GM18502 (cell line): Measurements from ENCODE around the gene RAB3IL1.
"Not testable (repeated sequence)": the region's sequence is repeated elsewhere in the genome, so short reads cannot be mapped to it uniquely, and the experiment has no call there.

Source experiments
- ATAC-seq: cut with Tn5 transposase; IDR thresholded peaks from one replicate; pipeline ENCODE4 v1.9.1; 2021; ENCODE audit warnings: mild to moderate bottlenecking; ENCODE audit not compliant: unreplicated experiment, poor library complexity

RAB3IL1 gene

GRCh38 chr11:61888590-61888989 is 28.8 kb downstream of the RAB3IL1 start:
- no peak for ATAC-seq

DNA sequence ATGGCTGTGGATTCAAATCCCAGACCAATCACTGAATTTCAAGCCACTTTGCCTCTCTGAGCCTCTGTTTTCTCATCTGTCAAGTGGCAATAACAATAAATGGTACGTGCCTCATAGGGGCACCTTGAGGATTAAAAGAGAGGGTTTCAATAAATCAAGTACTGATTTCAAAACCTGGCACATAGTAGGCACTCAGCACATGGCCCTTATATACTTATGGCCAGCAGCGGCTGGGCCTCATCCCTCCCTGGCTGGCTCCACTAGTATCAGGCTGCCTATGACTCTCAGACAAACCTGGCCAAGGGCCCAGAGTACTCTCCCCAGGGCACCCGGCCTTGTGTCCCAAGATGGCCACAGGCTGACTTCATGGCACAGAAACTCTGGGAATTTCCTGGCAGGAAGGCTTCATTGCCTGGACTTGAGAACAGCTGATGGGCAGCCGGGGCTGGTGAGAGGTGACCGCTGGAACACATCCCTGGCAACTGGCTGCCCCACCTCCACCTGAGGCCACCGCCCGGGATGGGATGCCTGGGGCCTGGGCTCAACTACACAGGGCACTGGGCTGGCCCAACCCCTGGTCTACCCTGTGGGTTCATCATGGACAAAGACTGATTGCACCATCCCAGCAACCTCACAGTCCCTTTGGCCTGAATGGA is 29.4 kb downstream of the RAB3IL1 start:
- no peak for ATAC-seq

DNA sequence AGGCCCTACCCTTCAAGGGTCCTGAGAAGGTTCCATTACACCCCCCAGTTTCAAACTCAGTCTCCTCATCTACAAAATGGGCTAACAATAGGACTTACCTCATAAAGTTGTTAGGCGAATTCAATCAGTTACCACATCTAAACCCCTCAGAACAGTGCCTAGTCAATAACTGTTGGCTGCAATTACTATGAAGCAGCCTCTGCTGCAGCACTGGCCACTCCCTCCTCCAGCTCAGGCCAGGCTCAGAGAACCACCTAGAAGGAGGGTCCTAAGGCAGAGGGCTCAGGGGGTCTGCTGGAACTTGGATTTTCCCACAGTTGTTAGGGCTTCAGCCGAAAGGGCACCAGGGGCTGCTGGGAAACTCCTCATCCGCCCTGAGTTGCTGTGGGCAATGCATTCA is 30.7 kb downstream of the RAB3IL1 start:
- ATAC-seq, result no peak

DNA sequence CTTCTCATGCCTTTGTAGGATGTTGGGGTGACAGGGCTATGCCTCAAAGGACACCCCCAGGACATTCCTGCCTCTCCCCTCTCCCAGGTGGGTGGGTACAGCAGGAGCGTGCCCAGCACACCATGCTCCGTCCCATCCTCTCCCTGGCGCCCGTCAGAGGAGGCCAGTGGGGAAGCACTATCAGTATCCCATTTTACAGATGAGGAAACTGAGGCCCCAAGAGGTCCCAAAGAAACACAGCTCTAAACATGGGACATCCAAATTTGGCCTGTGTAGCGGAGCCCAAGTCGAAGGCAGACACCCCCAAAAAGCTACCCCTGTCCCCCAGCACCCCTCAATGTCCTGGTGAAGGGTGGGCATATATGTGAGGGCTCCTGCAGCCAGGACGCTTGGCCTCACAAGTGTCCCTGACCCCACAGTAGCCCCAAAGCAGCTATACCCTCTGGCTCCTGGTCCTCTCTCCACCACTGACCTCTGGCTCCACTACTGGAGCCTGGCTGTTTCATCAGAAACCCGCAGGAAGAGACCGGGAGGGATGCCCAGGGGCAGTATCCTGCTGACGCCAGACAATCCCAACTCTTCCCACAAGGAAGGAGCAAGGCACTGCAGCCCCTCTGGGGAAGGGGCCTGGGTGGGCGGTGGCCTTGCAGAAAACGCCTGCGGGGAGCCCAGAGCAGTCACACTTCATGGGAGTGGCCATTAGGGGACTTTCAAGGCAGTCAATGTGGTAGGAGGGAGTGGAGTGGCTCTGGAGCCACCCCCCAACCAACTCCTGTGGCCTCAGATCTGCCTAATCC is 31.4 kb downstream of the RAB3IL1 start:
- no peak for ATAC-seq

- no peak for ATAC-seq
These were observed 32.1 kb downstream of the RAB3IL1 start for GRCh38 chr11:61885166-61885778.

- no peak for ATAC-seq
These were observed 33.4 kb downstream of the RAB3IL1 start for GRCh38 chr11:61883947-61884346.

DNA sequence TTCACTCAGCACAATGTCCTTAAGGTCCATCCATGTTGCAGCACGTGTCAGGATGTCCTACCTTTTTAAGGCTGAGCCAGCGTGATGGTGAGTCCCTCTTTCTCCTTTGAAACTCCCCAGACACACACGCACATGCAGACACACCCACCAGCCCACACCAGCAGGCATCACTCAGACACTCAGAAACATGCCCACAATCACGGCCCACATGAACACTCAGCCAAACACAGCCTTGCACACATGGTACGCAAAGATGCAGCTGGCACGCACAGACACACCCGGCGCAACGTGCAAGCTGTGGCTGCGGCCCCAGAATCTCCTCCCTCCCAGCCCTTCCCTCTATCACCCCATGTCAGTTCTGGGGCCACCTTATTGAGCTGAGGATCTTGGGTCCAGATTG is 34.0 kb downstream of the RAB3IL1 start:
- no peak for ATAC-seq

GRCh38 chr11:61882879-61883278 is 34.5 kb downstream of the RAB3IL1 start:
- ATAC-seq, result no peak

DNA sequence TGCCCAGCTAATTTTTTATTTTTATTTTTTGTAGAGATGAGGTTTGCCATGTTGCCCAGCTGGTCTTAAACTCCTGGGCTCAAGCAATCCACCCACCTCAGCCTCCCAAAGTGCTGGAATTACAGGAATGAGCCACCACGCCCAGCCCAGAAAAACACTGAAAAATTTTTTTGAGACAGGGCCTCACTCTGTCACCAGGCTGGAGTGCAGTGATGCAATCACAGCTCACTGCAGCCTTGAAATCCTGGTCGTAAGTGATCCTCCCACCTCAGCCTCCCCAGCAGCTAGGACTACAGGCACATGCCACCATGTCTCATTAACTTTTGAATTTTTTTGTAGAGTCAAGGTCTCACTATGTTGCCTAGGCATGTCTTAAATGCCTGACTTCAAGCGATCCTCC is 35.1 kb downstream of the RAB3IL1 start:
- ATAC-seq, result not testable (repeated sequence)

DNA sequence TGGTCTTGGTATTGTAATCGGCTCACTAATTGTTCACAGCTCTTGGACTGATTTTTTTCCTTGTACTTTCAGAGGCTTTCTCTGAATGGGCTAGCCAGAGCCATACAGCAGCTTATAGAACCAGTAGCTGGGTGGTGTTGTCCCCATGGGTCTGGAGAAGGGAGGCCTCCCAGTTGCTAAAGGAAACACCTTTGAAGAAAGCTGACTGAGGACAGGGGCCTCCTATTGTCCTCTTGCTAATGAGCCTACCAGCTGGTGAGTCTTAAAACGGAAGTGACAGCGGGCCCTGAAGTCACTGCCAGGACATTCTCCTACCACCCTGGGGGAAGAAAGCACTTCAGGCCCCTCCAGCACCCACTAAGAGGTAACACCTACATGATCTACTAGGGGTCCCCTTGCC is 36.0 kb downstream of the RAB3IL1 start:
- no peak for ATAC-seq

DNA sequence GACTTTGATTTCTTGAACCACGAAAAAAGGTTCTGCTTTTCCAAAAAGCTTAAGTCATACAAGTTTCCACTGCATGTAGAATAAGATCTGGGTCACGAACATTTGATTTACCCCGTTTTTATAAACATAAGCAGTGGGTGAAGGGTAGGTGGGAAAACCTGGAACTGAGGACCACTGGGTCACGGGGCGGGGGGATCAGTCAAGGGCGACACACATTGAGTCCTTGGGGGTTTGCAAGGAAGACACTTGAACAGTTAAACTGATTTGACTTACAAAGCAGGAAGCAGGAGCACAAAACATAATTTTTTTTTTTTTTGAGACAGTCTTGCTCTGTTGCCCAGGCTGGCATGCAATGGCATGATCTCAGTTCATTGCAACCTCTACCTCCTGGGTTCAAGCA is 36.9 kb downstream of the RAB3IL1 start:
- ATAC-seq, result no peak

- ATAC-seq, result no peak
These were observed 37.3 kb downstream of the RAB3IL1 start for GRCh38 chr11:61880031-61880430.

GRCh38 chr11:61879152-61879551 is 38.2 kb downstream of the RAB3IL1 start:
- ATAC-seq, result no peak

DNA sequence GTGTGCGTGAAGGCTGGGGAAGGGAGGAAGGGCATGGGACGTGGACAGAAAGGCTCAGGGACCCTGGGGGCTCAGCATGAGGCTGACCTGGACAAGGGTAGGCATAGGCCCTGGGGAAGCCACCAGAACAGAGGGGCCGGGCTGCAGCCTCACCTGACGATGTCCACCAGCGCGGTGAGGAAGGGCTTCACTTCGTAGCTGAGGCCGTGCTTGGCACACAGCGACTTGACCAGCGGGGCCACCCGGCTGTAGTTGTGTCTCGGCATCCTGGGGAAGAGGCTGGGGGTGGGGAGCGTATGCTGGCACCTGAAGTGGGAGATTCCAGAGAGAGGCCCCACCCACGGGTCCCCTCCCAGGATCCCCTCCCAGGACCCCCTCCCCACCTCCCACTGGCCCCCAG is 41.7 kb downstream of the RAB3IL1 start:
- no peak for ATAC-seq

DNA sequence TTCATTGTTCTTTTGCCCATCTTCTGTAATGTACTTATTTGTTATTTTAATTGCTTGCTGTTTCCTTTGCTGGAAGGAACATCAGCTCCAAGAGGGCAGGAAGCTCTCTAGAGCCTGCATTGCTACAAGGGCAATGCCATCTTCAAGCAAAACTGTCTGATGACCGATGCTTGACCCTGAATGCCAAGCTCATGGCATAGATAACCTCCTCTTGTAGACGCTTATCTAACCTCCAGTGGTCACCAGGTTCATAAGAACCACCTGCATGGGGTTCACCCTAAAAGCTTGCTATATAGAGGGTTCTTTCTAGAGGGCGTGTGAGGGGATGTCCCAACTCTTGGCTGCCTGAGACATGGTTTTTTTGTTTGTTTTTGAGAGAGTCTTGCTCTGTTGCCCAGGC is 42.5 kb downstream of the RAB3IL1 start:
- ATAC-seq, result no peak

DNA sequence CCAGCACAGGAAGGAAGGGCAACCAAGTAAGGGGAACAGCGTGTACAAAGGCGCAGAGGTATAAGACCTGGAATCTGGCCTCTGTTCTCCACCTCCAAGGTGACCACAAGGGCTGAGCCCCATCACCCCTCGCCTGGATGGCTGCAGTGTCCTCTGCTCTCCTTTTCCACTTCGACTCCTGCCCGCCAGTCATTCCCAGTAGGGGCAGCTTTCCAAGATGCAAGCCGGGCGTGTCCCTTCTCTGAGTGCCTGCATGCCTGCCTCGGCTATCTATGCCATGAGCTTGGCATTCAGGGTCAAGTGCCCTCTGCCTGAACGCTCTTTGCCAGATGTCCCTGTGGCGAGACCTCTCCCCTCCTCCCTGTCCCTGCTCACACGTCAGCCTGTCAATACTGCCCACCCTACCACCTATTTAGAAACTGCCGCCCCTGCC is 43.0 kb downstream of the RAB3IL1 start:
- no peak for ATAC-seq

DNA sequence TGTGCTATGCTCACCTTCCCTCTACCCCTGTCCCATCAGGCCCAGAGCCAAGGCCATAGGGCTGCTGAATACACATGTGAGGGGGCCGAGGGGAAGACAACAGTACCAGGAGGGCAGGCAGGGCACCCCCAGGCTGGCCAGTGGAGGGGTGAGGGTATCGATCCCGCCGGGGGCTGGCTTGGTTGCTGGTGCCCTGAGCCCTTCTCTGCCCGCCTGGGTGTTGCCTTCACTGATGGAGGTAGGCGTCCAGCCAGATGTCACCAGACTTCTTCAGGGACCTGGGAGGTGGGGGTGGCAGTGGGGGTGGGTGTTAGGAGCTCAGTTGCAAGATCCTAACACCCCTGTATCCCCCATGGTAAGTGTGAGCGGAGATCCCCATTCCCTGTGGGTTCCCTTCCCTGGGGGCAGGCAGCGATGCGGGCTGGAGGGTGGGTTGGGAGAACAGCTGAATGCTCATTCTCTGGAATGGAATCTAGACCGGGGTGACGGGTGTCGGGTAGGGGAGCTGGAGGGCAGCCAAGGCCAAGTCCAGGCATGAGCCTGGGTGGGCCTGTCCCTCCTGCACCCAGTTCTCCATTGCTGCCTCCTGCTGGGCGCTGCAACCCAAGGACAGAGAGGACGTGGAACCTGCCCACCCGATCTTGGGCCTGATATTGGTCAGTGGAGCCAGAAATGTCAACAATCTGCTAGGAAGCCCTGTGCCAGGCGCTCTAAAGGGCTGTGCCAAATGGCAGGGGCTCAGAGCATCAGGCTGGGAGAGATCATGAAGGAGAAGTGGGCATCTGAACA is 43.6 kb downstream of the RAB3IL1 start:
- no peak for ATAC-seq

GRCh38 chr11:61872935-61873565 is 44.3 kb downstream of the RAB3IL1 start:
- ATAC-seq, result no peak

DNA sequence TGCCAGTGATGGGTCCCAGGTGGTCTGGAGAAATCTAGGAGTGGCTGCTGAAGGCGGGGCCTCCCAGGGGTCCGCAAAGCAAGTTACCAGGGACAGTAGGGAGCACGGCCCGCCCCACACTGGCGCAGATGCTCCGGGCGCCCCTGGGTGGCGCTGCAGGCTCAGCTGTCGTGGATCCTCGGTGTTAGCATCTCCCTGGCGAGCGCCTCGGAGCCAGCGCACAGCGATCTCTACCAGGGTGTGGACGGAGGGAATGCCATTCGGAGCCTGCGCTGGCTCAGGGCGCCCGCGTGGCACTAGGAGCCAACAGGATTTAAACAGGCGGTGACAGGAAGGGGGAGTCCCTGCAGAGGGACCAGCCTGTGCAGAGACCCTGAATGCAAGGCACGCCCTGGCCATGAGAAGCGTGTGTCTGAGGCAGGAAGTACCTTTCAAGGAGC is 46.2 kb downstream of the RAB3IL1 start:
- ATAC-seq, result peak; percentile 74

DNA sequence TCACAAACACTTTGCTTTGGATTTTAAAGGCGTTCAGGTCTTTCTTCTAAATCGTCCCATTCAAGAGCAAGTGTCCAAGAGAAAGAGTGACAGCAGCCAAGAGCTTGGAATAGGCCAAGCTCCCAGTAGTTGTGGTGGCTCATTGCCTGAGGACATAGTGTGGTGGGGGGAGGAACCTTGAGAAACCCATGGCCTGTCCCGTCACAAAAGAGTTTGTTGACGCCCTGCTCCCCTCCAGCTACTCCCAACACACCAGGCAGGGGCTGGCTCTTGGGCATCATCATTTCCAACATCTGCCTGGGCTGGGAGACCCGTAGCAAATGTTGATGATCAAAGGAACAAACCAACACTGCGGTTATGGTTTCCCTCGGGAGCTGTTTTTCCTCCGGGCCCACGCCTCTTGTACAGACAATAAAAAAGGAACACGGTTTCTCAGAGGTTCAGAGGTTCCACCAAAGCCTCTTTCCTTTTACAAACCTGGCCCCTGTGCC is 46.8 kb downstream of the RAB3IL1 start:
- peak; percentile 6 for ATAC-seq
